HG02642 (cell line): ENCODE results near the gene MSI2.
"Not testable (repeated sequence)": the region's sequence is repeated elsewhere in the genome, so short reads cannot be mapped to it uniquely, and the experiment has no call there.

Experiments used
- ATAC-seq: cut with Tn5 transposase; IDR thresholded peaks from one replicate; pipeline ENCODE4 v1.9.1; 2021; ENCODE audit warnings: mild to moderate bottlenecking; ENCODE audit not compliant: unreplicated experiment, poor library complexity

Gene MSI2

DNA sequence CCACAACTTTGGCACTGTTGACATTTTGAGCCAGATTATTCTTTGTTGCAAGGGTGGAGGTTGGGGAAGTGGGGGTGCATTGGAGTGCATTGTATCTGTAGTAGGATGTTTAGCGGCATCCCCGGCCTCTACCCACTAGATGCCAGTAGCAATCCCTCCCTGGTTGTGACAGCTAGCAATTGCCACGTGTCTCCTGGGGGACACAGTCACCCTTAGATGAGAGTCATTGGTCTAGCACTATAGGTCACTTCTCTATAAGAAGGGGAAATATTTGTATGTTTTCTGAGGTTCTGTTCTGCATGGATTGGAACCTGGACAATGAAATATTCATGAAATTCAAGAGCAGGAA lies 32.4 kb downstream of the MSI2 start:
- ATAC-seq = no peak

- no peak for ATAC-seq
Measured at GRCh38 chr17:57289130-57289529, 32.8 kb downstream of the MSI2 start.

DNA sequence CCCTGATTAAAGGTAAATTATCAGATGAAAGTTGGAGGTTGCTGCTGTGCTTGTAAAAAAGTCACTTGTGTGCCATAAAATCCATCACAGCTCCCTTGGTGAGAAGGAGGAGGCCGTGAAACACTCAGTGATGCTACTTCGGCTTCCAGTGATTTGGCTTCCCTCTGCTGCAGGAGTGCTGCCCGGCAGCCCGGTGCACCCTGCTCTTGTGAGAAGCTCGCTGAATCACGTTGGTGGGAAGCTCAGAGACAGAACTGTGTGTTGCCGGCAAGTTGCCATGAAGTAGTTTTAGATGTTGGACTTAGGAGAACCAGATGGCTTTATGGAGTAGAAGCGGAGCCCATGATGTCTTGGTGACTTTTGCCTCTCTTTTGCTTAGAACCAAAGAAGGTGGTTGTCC lies 33.3 kb downstream of the MSI2 start:
- ATAC-seq = no peak

DNA sequence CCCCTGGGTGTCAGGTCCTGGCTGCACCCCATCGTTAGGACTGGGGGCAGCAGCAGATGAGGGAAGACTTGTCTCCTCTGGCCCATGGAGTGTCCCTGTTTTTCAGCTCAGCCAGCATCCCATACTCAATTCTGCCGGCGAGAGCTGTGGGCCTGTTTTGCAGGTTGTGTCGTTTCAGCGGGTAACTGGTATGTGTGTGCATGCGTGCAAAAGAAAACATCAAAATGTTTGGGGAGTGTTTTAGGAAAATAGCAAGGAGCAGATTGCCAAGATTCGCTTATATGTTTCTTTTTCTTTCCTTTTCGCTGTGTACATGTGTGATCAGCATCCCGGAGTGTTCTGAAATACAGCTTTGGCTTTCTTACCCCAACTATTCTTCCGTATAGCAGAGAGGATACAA lies 34.7 kb downstream of the MSI2 start:
- ATAC-seq = no peak

DNA sequence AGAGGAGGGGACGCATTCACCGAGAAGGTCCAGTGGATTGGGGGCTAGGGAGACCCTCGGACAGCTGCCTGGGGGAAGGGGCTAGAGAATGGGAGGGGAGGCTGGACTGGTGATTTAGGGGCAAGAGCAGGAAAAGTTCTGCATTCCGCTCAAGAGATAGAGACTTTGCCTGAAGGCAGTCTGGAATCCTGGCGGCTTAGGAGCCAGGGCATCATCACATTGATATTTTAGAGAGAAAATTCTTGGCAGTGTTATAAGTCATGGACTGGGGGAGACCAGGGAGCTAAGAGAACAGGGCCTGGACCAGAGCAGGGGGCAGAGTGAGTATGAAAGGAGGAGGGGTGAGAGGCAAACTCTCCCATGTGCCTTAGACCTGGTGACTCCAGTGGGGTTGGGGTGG lies 35.8 kb downstream of the MSI2 start:
- ATAC-seq = no peak

GRCh38 chr17:57293077-57293476 lies 36.8 kb downstream of the MSI2 start:
- ATAC-seq = no peak

- no peak for ATAC-seq
Measured at GRCh38 chr17:57294101-57294500, 37.8 kb downstream of the MSI2 start.

DNA sequence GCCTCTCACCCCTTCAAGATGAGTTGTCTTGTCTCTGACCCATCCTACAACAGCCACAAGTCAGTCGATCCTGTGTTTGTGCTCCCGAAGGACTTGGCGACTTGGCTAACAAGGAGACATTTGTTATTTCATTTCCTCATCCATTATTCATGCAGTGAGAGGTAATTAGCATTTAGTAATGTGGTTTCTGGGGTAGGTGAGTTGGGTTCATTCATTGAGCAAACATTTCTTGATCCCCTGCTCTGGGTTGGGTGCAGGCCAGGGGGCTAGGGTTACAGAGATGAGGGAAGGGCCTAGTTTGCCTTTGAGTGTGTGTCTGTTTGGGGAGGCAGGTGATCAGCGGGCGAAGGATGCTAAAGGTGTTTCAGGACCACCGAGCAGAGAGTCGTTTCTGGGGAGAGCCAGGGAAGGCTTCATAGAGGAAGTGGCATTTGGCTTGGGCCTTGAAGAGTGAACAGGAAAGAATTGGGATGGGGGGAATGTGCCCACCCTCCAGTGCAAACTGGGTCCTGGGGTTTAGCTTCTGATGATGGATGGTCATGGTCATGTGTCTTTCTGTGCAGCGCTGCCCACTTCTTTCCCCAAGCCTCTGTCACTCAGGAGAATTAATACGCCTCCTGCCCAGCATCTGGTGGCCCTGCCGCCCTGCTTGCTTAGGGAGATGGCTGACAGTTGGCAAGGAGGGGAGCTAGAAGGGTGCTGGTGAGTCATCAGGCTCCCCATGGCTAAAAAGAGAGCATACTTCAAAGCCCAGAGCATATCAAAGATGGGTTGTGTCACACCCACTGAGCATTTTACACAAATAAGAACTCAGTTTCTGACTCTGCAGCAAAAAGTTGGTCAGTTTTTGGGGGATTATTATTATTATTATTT lies 38.5 kb downstream of the MSI2 start:
- no peak for ATAC-seq

- ATAC-seq = no peak
Measured at GRCh38 chr17:57295526-57296023, 39.3 kb downstream of the MSI2 start.

GRCh38 chr17:57296231-57296630 lies 39.9 kb downstream of the MSI2 start:
- ATAC-seq = no peak

DNA sequence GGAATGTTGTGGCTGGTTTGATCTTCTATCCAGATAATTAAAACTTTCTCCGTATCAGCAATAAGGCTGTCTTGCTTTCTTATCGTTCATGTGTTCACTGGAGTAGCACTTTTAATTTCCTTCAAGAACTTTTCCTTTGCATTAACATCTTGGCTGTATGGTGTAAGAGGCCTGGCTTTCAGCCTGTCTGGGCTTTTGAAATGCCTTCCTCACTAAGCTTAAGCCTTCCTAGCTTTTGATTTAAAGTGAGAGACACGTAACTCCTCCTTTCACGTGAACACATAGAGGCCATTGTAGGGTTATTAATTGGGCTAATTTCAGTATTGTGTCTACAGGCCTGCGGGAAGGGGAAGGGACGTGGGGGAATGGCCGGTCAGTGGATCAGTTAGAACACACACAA lies 42.9 kb downstream of the MSI2 start:
- no peak for ATAC-seq

DNA sequence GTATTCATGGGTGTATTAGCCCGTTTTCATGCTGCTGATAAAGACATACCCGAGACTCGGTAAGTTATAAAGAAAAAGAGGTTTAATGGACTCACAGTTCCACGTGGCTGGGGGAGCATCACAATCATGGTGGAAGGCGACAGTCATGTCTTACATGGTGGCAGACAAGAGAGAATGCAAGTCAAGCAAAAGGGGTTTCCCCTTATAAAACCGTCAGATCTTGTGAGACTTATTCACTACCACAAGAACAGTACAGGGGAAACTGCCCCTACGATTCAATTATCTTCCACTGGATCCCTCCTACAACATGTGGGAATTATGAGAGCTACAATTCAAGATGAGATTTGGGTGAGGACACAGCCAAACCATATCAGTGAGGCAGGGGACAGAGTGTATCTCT lies 44.3 kb downstream of the MSI2 start:
- ATAC-seq = not testable (repeated sequence)

GRCh38 chr17:57302690-57303465 lies 46.6 kb downstream of the MSI2 start:
- no peak for ATAC-seq

DNA sequence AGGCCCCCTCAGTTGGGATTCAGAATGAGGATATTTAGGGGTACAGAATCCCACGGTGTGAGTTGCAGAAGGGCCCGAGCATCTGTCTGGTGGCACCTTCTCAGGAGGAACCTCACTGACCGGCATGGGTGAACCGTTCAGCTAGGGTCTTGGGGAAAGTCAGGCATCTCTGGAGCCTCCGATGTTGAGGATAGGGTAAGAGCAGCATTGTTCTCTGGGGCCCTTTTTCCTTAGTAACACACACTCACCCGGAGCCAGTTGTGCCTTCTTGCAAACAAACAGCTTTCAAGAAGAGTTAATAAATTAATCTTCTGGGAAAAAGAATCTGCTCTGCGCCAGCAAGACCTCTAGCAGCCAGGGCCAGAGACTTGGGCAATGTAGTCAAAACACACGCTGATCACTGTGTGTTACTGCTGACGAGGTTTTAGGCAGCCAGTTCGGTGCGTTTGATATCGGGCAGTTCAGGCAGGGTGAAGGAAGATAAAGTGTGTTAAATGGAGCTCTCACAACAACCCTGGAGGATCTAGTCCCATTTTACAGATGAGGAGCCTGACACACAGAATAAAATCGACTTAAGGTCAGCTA lies 48.9 kb downstream of the MSI2 start:
- ATAC-seq = no peak

DNA sequence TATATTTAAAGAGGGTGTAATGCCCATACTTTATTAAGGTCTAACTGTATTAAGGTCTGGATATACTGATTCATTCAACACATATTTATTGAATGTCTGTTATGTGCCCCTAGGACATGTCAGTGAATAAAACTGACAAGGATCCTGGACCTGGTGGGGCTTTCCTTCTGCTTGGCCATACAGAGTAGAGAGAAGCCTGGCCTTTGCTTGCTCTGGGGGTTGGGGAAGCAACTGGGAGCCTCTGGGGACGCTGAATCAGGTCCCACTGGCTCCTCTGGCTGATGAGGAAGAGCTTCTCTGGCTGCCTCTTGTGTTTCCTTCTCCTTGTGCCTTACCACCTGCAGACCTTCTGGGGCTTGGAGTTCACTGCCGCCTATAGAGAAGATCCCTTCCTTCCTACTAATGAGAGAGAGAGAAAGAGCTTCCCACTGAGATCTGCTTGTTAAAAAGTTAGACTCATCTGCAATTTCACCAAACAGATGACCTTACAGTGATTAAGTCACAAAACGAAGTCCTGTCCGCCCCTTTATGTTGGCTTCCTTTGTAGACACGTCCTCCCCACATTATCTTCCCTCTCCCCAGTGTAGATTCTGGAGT lies 49.7 kb downstream of the MSI2 start:
- no peak for ATAC-seq

GRCh38 chr17:57308543-57309186 lies 52.3 kb downstream of the MSI2 start:
- no peak for ATAC-seq

- ATAC-seq = no peak
Measured at GRCh38 chr17:57309479-57309878, 53.2 kb downstream of the MSI2 start.

DNA sequence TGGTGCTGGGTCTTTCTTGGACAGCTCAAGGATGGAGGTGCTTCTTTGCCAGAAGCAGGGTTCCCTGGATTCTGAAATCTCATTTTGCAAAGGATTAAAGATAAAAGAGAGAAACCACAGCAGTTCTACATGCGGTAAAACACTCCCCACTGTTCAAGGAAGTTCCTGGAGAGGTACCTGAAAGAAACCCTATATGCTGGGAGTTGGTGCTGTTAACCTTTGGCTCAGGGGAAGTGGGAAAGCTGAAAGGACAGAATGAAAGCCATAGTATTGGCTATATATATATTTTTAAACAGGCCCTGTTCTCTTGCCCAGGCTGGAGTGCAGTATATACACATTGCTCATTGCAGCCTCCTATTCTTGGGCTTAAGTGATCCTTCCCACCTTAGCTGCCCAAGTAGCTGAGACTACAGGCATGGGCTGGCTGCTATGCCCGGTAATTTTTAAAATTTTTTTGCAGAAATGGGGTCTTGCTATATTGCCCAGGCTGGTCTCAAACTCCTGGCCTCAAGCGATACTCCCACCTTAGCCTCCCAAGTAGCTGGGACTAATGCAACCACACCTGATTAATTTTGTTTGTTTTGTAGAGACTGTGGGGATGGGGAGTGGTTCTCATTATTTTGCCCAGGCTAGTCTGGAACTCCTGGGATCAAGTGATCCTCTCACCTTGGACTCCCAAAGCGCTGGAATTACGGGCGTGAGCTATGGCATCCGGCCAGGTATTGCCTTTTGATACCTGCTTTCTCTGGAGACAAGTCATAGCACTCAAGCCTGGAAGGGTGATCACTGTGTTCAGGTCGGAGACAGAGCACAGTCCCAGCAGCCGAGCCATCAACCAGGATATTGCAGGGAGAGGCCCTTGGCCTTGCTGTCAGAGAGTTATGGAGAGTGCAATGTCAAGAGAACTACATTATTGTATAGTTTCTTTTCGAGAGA lies 55.2 kb downstream of the MSI2 start:
- ATAC-seq = no peak

GRCh38 chr17:57312242-57312641 lies 55.9 kb downstream of the MSI2 start:
- no peak for ATAC-seq
